HG02938 (cell line): ENCODE measurements around the gene CHST6.
"Not testable (repeated sequence)": the region's sequence is repeated elsewhere in the genome, so short reads cannot be mapped to it uniquely, and the experiment has no call there.

Experiments
- ATAC-seq: cut with Tn5 transposase; IDR thresholded peaks from one replicate; pipeline ENCODE4 v1.9.1; 2021; ENCODE audit warnings: mild to moderate bottlenecking, moderate library complexity; ENCODE audit not compliant: unreplicated experiment

The CHST6 gene

DNA sequence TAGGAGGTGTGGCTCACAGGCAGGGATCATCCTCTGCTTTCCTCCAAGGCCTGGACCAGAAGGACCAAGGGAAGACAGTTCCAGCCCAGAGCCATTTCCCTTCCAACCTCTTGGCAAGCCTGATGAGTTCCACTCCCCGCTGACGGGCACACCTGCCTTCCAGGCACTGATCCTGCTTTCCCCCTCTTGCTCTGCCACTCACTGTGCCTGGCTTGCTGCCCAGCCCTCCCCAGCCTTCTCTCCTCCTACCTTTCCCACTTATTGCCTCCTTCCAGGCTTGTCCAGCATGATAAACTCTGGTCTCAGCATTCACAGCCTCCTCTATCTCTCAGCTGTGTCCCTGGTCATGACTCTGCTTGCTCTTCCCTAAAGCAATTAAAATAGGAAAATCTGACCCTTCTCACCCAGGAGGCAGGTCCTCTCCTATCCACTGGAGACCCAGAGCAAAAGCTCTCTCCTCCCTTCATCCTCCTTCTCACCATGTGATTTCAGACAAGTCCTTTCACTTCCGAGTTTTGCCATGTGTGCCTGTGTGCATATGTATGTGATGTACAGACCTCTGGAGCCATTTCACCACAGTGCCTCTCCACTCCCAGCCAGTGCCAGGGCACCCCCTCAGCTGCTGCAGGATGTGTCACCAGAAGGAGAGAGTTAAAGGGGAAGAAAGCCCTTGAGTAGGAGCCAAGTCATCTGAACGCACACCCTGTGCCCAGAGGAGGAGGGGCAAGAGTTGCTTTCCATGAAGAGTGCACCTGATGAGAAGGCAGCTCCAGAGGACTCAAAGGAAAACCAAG is 17.4 kb downstream of the CHST6 start:
- ATAC-seq: no peak

DNA sequence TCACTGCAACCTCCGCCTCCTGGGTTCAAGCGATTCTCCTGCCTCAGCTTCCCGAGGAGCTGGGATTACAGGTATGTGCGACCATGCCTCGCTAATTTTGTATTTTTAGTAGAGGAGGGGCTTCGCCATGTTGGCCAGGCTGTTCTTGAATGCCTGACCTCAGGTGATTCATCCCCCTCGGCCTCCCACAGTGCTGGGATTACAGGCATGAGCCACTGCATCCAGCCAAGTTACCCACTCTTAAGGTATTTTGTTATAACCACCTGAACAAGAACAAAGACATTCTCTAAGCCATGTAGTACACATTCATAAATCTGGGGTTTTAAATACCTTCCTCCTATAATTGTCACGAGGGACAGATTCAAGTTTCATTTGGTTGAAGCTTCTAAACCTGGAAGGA is 18.4 kb downstream of the CHST6 start:
- no peak for ATAC-seq

DNA sequence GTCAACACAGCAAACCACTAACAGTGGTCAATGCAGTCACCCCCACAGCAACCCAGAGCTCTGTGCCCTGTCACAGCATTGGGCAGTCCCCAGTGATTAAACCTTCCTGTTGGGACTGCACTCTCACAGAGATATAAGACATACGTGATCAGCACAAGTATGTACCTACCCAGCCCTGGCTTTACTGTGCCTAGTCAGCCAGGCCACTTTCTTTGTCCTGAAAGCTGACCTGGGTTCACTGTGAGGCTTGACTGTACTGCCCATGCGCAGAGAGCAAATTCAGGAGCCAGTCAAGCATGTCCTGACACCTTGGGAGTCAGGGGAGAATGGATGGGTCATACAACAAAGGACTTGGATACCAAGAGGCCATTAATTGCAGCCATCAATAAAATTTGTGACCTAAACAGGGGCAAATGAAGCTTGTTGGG is 19.8 kb downstream of the CHST6 start:
- no peak for ATAC-seq

DNA sequence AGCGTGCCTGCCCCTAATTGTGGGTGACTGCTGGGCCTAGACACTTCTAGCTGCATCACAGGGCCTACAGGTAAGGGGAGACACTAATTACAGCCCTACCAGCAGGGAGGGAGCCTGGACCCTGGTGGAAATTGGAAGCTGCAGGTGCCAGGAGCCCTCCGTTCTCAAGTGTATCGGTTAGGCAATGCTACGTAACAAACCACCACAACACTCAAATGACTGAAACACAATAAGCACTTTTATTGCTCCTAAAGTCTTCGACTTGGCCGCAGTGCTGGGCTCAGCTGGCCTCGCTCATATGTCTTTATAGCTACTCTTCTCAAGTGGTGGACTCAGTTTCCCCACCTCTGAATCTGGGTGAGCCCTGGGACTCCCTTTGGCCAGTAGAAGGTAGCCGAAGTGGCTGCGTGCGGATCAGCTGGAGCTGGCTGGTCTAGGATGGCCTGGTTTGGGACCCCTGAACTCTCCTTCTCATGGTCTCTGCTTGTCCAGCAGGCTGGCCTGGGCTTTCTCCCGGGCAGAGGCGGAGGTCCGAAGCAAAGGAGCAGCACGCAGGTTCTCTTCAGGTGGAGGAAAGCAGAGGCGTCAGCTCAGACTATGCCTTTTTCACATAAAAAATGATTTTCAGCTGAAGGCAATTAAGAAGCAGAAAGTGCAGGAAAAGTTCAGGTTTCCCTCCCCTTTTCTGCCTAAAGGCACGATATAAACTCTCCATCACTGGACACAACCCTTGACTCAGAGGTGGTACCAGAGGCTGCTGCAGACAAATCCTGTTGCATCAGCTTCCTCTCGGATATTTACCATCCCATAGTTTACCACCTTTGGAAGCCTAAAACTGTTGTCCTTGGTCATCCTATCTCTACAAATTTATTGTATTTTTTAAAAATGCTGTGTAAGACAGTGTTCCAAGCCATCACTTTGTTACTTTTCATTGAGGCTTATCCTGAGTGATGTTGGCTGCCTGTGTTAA is 22.0 kb downstream of the CHST6 start:
- ATAC-seq: no peak

DNA sequence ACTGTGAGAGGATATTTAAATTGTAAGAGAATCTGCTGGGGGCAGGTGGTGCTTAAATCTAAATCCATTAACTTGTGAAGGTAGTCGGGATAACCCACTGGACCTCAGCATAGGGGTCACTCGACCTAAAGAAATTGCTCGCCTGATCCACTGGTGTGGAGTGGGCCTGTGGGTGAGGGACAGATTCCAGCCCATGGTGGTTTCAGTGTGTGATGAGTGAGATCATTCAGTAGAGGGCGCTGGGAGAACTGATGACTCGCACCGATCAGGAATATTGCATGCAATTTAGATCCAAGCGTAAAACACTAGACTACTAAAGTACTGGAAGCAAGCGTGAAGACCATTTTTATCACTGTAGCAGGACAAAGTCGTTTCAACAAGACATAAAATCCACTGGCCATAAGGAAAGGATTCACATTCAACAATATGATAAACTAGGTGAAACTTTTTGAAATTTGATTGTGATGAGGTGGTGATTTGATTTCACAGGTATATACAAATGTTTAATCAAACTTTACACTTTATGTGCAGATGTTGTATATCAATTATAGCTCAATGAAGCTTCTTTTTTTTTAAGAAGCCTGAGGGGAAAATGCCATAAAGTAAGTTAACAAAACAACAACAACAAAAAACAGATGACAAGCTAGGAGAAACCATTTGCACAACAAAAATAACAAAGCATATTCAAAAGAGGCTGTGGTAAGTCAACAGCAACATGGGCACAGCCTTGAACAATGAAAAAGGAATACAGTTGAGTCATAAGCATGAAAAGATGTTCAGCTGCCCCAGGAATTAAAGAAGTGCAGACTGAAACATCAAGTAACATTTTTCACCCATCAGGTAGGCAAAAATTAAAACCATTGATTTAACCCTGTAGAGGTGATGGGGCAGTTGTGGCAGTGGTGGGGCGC is 23.3 kb downstream of the CHST6 start:
- peak; percentile 50 for ATAC-seq

DNA sequence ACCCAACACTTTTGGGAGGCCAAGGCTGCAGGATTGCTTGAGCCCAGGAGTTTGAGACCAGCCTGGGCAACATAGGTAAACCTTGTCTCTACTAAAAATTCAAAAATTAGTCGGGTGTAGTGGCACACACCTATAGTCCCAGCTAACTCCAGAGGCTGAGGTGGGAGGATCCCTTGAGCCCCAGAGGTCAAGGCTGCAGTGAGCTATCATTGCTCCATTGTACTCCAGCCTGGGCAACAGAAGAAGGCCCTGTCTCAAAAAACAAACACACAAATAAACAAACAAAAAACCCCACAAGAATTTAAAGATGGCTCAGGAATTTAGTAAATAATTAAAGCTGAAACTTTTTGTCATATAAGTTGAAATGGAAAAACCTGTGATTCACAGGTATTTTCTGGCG is 28.5 kb downstream of the CHST6 start:
- ATAC-seq: no peak

DNA sequence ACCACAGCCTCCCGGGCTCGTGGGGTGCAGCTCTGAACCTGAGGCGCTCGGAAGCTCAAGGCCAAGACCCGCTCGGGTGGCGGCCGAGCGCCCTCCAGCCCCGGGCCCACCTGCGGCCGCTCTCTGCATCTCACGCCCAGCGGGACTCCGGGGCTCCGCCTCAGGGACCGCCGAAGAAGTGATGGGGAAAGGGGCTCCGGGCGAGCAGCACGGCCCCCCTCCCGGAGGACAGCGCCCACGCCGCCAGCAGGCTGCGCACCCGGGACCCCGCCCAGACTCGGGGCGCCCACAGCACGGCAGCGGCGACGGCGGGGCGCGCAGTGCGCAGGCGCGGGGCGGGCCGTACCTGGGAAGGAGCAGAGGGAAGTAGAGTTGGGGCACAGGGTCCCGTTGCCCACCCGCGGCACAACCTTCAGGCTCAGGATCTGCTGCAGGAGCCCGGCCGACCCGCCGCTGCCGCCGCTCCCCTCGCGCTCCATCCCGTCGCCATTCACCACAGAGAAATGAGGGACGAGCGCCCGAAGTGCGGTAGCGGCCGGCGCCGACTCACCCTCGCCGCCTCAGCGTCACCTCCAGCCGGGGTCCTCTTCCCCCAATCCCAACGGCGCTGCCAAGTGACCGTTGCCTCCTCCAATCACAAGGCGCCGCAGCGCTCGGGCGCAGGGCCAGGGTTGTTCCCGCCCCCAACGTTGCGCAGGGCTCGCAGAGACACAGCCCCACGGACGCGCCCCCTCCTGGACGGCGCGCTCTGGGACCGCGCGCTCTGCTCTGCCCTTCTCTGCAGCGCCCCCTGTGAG is 30.9 kb downstream of the CHST6 start, which contains the start of gene TMEM170A:
Gene TMEM170A (minus strand): TSS at position 568 of the 797 bp plus-strand sequence. CDS start 89 bp downstream, at position 479.
- peak; percentile 91 for ATAC-seq

DNA sequence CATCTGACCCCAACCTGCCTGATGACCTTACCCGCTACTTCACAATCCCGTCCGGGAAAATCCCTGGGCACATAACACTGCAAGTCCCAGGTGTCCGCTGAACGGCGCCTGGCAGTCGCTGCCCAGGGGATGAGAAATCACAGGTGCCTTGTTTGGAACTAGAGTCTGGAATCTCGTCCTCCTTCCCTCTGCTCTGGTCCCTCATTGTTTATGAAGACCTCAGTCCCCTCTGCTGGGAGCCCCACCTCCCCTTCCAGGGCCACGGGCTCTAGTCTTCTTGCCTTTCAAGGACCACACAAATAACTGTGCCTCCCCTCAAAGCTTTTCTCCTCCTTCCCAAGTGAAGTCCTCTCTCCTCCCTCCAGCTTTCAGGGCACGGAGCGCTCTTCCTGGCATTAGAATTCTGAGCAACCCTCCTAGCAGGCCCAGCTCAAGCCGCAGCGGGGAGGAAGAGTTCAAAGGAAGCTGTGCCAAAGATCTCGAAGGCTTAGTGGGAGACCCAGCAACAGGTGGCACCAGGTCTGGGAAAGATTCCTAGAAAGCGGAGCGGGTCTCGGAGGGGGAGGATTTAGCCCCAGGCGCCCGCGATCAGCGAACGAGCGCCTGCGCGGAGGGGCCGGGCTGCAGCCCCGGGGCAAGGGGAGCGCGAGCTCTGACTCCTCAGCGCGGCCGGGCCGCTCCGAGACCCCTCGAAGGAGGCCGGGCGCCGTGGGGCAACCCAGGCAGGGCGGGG is 31.7 kb downstream of the CHST6 start:
- ATAC-seq: peak; percentile 14

DNA sequence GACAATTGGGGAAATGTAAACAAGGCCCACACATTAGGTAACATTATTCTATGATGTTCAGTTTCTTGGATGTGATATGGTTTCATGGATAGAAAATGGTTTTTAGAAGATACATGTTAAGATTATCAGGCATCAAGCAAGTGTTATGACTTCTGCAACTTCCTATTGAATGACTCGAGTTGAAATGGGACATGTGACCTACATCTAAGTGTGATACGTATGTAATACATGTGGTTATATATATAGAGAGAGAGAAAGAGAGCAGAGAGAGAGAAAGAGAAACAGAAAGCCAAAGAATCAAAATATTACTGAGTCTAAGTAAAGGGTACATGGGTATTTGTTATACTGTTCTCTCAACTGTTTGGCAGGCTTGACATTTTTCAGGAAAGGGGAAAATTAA is 32.4 kb downstream of the CHST6 start:
- peak; percentile 36 for ATAC-seq

DNA sequence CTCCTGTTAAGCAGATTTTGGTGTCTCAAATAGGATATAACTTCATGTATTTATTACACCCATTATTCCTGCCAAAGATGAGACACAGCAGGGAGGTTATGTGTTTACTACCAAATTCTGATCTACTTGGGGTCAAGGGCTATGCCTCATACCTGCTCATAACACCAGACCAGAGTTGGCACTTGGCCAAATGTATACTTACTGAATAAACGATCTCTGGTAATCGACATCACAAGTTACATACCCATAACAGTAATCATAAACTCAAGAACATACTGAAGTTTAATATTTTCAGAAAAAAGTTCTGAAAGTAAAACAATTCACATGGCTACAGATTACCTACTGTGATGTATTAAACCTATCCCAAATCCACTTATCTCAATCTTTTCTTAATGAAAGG is 33.7 kb downstream of the CHST6 start:
- no peak for ATAC-seq

DNA sequence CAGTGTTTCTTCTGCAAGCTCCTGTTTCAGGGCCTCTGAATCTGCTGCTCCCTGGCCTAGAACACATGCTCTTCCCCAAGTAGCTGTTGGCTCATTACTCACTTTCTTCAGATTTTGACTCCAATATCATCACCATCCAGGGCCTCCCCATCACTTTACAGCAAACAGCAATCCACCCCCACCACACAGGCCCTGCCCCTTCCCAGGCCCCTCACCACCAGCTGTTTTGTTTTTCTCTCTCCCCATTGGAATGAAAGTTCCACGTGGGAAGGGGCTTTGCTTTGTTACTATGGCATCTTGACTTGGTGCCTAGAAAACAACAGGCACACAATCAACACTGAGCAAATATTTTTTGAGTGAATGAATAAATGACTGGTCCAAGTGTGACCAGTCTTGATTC is 34.8 kb downstream of the CHST6 start:
- ATAC-seq: no peak

DNA sequence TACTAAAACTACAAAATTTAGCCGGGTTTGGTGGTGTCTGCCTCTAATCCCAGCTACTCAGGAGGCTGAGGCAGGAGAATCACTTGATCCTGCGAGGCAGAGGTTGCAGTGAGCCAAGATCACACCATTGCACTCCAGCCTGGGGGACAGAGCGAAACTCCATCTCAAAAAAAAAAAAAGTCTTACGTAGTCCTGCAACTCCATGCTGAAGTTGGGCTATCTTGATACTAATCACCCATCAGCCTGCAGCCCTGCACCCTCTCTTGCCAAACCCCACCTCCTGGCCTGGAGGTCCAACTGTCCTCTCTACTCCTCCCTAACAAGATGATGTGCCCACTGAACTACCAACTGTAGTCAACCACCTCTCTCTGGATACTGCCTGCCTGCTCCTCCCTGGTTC is 35.5 kb downstream of the CHST6 start:
- ATAC-seq: no peak

DNA sequence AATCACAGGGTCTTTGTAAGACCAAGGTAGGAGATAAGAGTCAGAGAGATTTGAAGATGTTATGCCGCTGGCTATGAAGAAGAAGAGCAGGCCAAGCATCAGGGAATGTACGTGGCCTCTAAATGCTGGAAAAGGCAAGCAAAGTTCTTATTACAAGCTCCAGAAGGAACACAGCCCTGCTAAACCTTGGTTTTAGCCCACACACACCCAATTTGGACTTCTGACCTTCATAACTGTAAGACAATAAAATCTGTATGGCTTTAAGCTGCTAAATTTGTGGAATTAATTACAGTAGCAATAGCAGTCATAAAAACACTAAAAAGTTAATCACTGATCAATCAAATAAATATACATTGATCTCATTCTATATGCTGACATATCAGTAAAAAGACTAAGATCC is 36.8 kb downstream of the CHST6 start:
- ATAC-seq: no peak

DNA sequence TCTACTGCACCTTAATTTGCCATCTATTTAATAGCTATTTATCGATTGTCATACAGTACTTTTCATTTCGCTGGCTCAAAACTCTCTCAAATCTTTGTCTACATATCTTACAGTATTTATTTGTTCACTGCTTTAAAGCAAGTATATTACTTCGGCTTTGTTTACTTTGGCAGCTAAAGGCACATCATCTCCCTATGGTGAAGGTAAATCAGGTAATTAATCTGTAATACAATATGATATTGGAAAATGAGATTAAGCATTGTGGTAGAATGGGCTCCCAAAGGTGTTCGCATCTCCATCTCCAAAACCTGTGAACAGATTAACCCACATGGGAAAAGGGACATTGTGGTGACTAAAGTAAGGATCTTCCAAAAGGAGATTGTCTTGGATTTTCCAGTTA is 37.2 kb downstream of the CHST6 start:
- ATAC-seq: no peak

DNA sequence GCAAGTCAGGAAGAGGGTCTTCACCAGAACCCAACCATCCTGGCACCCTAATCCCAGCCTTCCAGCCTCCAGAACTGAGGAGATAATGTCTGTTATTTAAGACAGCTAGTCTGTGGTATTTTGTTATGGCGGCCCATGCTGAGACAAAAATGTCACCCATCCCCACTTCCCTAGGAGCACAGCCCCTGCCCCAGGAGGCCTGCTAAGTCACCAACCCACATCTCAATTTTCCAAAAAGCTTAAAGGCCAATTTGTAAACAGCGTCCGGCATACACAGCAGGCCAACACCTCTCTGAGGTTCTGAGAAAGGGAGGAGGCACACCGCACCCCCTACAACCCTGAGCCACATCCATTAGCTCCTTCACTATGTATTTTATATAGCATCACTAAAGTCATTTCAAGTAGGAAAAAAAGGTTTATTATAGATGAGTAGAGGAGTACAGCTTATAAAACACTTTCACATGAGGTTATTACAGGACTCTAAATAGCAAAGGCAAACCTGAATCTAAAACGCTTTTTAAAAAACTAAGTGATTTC is 37.7 kb downstream of the CHST6 start:
- ATAC-seq: no peak

DNA sequence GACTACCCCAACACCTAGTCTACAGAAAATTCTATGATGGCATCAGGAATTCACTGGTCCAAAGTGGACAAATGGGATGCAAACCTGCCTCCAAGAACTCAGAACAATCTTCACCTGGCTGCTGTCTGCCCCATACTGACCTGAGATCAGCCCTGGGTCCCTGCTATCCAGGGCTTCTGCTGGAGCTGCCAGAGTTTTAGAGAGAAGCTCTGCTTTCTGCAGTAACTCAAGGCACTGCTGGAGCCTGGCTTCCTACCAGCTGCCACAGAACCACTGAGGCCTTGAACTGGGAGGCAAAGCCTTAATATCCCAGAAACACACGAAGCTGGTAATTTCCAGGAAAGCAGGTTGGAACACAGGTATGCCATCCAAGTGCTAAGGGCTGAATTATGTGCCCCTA is 38.3 kb downstream of the CHST6 start:
- ATAC-seq: no peak

DNA sequence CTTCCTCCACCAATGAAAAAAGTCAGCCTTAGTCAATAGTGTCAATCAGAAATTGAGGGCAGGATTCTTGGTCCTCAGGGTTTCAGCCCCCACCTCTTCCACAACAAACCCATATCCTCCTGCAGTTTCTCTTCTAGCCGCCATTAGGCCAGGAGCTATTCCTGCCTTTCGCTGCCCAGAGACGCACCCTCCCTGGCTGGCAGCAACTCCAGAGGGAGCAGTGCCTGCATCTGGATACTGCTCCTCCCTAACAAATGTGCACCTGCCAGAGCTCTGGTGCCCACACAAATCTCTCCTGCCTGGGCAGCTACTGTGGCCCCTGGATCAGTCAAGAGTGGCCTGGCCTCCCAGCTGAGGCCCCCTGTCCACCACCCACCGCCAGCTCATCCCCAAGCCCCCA is 38.8 kb downstream of the CHST6 start:
- not testable (repeated sequence) for ATAC-seq

DNA sequence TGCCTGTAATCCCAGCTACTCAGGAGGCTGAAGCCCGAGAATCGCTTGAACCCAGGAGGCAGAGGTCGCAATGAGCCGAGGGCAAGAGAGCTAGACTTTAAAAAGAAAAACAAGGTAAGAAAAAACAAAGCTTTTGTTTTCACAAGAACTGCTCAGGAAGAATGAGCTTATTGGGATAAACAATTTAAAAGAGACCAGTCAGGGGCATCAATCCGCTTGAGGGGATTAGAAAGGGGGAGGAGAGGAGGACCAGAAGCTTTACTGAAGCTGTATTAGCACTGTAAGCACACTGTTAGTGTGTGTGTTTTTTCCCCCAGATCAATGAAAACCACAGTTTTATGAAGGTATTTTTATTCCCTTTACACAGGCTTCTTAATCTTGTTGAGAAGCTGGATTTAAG is 39.6 kb downstream of the CHST6 start:
- ATAC-seq: no peak
